H1 (cell line): ENCODE data around the gene PABPC1L.

Source experiments
- CHD2 ChIP-seq: IDR thresholded peaks from 2 replicates; pipeline ENCODE4 v1.6.1; 2012; ENCODE audit warnings: low read length, improper control_type of control experiment
- EP300 ChIP-seq, 2 experiments: IDR thresholded peaks; 1 replicate in 1 of 2; 2 replicates in 1 of 2; pipeline ENCODE4 v1.6.1; 2011 to 2012; ENCODE audit warnings: low read depth in 2 of 2, low read length in 2 of 2, mild to moderate bottlenecking in 2 of 2, borderline replicate concordance in 1 of 2, inconsistent platforms in 1 of 2, moderate library complexity in 1 of 2
- EZH2 ChIP-seq: fragments of 200-600 bp; sonication (generic); IDR thresholded peaks from 2 replicates; pipeline ENCODE4 v1.7.1; 2012; ENCODE audit warnings: low read depth, mild to moderate bottlenecking, moderate library complexity, low read length, inconsistent platforms; ENCODE audit not compliant: severe bottlenecking
- GTF2F1 ChIP-seq: IDR thresholded peaks from 2 replicates; pipeline ENCODE4 v1.6.1; 2012; ENCODE audit warnings: low read depth, low read length, improper control_type of control experiment, borderline replicate concordance
- JUND ChIP-seq: IDR thresholded peaks from 2 replicates; pipeline ENCODE4 v1.6.1; 2011; ENCODE audit warnings: mild to moderate bottlenecking, improper control_type of control experiment, low read length
- MAFK ChIP-seq: IDR thresholded peaks from 2 replicates; pipeline ENCODE4 v1.6.1; 2012; ENCODE audit warnings: low read depth, mild to moderate bottlenecking, improper control_type of control experiment, low read length
- NANOG ChIP-seq: IDR thresholded peaks from 2 replicates; pipeline ENCODE4 v1.6.1; 2011; ENCODE audit warnings: low read length, low read depth, mild to moderate bottlenecking, inconsistent platforms; ENCODE audit not compliant: insufficient read depth, poor library complexity, severe bottlenecking
- POLR2A ChIP-seq, 2 experiments: IDR thresholded peaks; 1 replicate in 1 of 2; 2 replicates in 1 of 2; pipeline ENCODE4 v1.6.1; 2011; ENCODE audit warnings: low read depth in 2 of 2, low read length in 2 of 2, mild to moderate bottlenecking in 2 of 2; ENCODE audit errors: control extremely low read depth in 1 of 2
- SP1 ChIP-seq: IDR thresholded peaks from 2 replicates; pipeline ENCODE4 v1.6.1; 2011; ENCODE audit warnings: low read depth, low read length
- TCF12 ChIP-seq: IDR thresholded peaks from 2 replicates; pipeline ENCODE4 v1.6.1; 2011; ENCODE audit warnings: low read depth, mild to moderate bottlenecking, low read length
- TF ChIP-seq, protein P1 (sequence below), 3 experiments: IDR thresholded peaks; 1 replicate in 2 of 3; 2 replicates in 1 of 3; pipeline versions ENCODE4 v1.5.1 to v1.6.1; 2011; ENCODE audit warnings: low read length in 3 of 3, mild to moderate bottlenecking in 3 of 3, inconsistent platforms in 2 of 3, low read depth in 1 of 3, moderate library complexity in 1 of 3; ENCODE audit not compliant: insufficient read depth in 1 of 3; ENCODE audit errors: control extremely low read depth in 1 of 3

DNA sequence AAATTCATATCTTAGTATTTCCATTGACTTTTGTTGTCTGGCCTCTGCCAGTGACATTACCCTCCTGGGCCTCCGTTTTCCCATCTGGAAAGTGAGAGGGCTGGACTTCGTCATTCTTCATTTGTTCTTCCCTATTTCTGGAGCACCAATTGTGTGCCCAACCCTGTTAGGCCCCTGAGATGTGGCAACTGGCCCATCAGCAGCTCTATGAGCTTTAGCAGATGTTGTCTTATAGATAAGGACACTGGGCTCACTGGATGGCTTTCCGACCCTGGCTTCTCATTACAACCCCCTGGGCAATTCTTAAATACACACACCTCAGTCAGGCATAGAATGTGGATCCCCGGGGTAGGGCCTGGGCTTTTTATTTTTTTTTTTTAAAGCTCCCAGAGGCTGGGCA lies 14.7 kb downstream of the PABPC1L start:
- TF ChIP-seq, protein P1, sequence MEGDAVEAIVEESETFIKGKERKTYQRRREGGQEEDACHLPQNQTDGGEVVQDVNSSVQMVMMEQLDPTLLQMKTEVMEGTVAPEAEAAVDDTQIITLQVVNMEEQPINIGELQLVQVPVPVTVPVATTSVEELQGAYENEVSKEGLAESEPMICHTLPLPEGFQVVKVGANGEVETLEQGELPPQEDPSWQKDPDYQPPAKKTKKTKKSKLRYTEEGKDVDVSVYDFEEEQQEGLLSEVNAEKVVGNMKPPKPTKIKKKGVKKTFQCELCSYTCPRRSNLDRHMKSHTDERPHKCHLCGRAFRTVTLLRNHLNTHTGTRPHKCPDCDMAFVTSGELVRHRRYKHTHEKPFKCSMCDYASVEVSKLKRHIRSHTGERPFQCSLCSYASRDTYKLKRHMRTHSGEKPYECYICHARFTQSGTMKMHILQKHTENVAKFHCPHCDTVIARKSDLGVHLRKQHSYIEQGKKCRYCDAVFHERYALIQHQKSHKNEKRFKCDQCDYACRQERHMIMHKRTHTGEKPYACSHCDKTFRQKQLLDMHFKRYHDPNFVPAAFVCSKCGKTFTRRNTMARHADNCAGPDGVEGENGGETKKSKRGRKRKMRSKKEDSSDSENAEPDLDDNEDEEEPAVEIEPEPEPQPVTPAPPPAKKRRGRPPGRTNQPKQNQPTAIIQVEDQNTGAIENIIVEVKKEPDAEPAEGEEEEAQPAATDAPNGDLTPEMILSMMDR (IDR thresholded peaks at IDR 0.05; ENCODE audit: control extremely low read depth in 1 of 3, insufficient read depth in 1 of 3, low read depth in 1 of 3, low read length in 3 of 3), result no peak
- no peak for TF ChIP-seq GTF2F1
- no peak for TF ChIP-seq JUND
- no peak for TF ChIP-seq NANOG
- TF ChIP-seq CHD2, result no peak
- no peak for TF ChIP-seq MAFK
- TF ChIP-seq EP300 (IDR thresholded peaks at IDR 0.05; ENCODE audit: borderline replicate concordance in 1 of 2, low read depth in 2 of 2, low read length in 2 of 2), result no peak
- no peak for TF ChIP-seq EZH2
- no peak for TF ChIP-seq SP1
- TF ChIP-seq TCF12, result no peak
- no peak for TF ChIP-seq POLR2A (IDR thresholded peaks at IDR 0.05; ENCODE audit: control extremely low read depth in 1 of 2, low read depth in 2 of 2, low read length in 2 of 2)
